ENCODE results near the gene DPH6.

DPH6 gene

DNA sequence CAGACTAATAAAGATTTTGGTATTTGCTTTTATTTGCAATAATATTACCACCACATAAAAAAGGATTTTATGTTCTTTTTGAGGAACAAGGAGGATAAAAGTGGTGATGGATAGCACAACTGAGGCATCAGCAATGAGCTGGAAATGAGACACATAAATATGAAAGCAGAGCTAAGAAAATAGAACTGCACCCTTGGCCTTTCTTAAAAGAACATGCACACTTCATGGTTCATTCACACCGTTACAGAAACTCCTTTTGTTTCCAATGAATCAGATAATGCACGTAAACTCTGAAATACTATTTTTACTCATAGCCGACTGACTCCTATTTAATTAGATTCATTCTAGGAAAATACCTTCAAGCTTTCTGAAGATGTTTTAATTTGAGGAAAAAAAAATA is 19.9 kb upstream of the DPH6 start:
- FAIRE-seq (no peak), DNase-seq (ENCODE audit: insufficient read length, low spot score) (no peak)
- TF ChIP-seq CTCF (IDR thresholded peaks at IDR 0.05; ENCODE audit: insufficient read depth, missing control alignments), result no peak

GRCh38 chr15:35562641-35563040 is 16.7 kb upstream of the DPH6 start:
- FAIRE-seq, result no peak
- TF ChIP-seq CTCF (IDR thresholded peaks at IDR 0.05; ENCODE audit: insufficient read depth, missing control alignments), result no peak

DNA sequence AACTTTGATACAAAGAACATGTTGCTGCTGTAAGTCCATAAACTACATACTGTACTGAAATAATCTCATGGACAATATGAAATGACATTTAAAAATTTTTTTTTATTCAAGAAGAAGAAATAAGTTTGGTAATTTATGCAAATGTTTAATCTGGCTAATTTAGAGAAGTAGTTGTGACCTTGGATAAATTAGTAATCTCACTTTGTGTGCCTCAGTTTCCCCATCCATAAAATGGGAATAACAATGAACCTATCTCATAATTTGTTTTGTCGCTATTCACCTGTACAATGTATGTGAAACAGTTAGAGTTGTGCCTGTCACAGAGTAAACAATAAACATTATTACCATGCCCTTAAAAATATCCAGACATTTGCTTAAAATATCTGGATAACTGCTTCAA is 15.3 kb upstream of the DPH6 start:
- no peak for FAIRE-seq
- DNase-seq (ENCODE audit: insufficient read length, low spot score), result no peak
- TF ChIP-seq CTCF (IDR thresholded peaks at IDR 0.05; ENCODE audit: insufficient read depth, missing control alignments), result no peak

More at GRCh38 chr15:35562641-35563040, 16.7 kb upstream of the DPH6 start:
- no peak for DNase-seq (ENCODE audit: insufficient read length, low spot score)

- DNase-seq (ENCODE audit: insufficient read length, low spot score), result no peak
- TF ChIP-seq CTCF (IDR thresholded peaks at IDR 0.05; ENCODE audit: insufficient read depth, missing control alignments), result no peak
- no peak for FAIRE-seq
These were observed 14.9 kb upstream of the DPH6 start for GRCh38 chr15:35560870-35561269.

DNA sequence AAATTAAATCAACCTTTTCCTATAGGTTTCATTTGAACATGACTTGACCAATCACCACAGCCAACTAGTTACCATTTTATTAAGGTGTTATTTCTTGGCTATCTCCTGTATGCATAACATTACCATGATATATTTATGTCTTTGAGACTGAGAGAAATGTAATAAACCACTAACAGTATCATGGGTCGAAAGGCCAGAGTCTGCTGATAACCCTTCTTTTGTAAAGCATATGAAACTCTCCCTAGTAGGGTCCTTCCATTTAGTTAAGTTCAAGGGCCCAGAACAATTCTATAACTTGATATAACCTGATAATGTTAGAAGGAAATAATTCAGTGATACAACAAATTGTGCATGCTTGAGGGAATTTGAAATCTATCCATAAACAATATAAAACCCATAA is 14.3 kb upstream of the DPH6 start:
- no peak for TF ChIP-seq CTCF (IDR thresholded peaks at IDR 0.05; ENCODE audit: insufficient read depth, missing control alignments)
- FAIRE-seq (peak; percentile 16), DNase-seq (ENCODE audit: insufficient read length, low spot score) (no peak)

DNA sequence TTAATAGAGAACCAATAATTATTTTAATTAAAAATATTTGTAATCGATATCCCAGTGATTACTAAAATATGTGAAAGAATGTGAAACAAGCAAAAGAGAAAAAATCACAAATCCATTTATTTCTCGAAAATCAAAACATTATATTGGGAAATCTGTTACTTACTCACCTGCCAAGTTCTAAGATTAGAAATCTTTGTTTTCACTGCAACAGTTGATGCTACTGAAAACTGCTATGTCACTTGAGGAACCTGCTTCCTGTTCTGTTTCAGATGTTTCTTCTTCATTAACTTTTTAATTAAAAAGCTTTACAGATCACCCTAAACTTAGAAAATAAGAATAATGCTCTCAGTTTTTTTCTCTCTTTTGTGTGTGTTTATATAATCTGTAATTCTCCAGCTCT is 13.7 kb upstream of the DPH6 start:
- FAIRE-seq (no peak), DNase-seq (ENCODE audit: insufficient read length, low spot score) (no peak)
- no peak for TF ChIP-seq CTCF (IDR thresholded peaks at IDR 0.05; ENCODE audit: insufficient read depth, missing control alignments)

GRCh38 chr15:35557544-35557943 is 11.6 kb upstream of the DPH6 start:
- DNase-seq (ENCODE audit: insufficient read length, low spot score), result no peak
- no peak for TF ChIP-seq CTCF (IDR thresholded peaks at IDR 0.05; ENCODE audit: insufficient read depth, missing control alignments)
- no peak for FAIRE-seq
